HG03095 (cell line): ENCODE data around the gene OLFML3.
A peak's percentile ranks its signal among the peaks of the same experiment; 100 is the strongest.

ENCODE experiments used
- ATAC-seq: cut with Tn5 transposase; IDR thresholded peaks from one replicate; pipeline ENCODE4 v1.9.1; 2021; ENCODE audit warnings: moderate library complexity; ENCODE audit not compliant: unreplicated experiment

The OLFML3 gene, protein sequence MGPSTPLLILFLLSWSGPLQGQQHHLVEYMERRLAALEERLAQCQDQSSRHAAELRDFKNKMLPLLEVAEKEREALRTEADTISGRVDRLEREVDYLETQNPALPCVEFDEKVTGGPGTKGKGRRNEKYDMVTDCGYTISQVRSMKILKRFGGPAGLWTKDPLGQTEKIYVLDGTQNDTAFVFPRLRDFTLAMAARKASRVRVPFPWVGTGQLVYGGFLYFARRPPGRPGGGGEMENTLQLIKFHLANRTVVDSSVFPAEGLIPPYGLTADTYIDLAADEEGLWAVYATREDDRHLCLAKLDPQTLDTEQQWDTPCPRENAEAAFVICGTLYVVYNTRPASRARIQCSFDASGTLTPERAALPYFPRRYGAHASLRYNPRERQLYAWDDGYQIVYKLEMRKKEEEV

DNA sequence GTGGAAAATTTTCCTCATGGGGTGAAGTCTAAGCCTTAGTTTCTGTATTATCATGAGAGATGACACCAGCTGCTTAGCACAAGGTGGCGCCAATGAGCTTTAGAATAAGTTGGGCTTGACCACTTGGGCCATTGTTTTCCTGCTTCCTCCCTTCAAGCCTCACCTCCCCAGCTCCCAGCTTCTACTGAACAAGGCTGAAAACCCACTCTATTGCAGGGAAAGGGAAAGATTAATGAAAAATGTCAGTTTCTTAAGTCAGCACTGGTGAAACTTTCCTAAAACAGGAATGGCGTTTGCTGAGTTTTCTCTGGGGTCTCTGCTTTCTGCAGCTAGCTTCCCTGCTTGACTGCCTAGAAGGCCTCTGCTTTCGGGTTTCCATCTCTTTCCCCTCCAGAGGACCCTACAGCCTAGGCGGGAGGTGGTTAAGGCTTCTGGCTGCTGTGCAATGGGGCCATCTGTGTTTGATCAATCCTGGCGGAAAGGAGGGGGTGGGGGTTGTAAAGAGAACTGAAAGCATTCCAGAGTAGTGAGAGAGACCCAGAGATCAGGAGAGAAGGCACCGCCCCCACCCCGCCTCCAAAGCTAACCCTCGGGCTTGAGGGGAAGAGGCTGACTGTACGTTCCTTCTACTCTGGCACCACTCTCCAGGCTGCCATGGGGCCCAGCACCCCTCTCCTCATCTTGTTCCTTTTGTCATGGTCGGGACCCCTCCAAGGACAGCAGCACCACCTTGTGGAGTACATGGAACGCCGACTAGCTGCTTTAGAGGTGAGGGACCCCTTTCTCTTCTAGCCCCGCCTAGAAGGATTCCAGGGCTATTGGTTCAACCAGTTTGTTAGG lies at the start of gene OLFML3:
OLFML3 (plus strand) TSS at position 612 of the 840 bp plus-strand sequence; CDS start at position 655, 43 bp downstream.
- no peak for ATAC-seq

DNA sequence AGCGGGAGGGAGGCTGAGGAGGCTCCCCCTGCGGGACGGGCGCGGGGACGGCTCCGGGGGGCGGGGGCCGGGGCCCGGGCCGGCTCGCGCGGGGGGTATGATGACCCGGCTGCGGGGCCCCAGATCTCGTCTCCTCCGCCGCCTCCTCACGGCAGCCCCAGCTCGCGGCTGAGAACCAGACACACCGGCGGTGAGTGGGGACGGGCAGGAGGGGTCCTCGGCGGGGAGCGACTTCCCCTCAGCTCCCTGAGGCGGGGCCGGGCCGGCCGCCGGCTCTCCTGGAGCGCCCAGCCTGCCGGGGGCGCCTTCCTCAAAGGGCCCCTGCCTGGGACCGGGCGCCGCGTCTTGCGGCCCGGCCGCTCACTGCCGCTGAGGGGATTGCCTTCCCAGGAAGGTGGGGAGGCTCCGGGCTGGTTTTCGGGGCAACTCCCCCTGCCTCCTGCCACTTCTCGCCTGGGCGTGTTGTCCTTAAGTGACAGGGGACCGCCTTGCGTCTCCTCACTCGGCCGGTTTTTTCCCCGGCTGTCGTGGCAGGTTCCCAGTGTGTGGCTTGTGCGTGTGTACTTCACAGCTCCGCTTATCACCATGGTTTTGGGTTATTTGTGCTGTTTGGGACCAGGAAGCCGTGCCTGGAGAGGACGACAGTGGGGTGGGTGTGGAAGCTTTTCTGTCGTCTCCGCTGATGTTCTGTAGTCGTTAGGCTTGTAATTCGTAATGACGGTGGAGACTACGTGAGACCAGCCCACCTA lies 49.4 kb upstream of the OLFML3 start:
- ATAC-seq: peak; percentile 32

DNA sequence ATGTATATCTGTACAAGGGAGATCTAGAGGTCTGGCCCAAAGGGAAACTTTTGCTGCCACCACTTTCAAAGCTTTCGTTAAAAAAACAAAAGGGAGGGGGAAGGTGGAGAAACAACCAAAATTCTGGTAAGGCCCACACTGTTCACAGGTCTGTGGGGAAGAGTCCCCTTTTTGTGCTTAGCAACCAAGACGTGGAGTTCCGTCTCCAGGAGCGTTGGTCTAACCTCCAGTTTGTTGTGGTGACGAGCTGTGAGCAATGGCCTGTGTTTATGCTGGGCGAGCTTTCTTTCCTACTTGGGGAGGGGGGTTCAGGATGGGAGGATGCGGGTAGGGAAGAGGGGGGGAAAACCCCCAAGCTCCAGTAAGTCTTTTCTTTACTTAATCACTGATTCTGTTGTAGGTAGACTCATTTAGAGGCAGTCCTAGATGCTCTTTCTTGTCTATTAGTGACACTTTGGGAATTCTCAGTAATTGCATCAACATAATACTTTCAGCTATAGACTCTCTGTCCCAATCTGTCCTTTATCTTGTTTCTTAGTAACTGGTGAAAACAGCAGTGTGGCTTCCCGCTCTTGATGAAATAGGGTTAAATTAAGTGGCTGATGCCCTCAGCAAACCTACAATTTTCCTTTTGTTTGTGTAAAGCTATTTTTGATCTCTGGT lies 48.6 kb upstream of the OLFML3 start:
- peak; percentile 32 for ATAC-seq

DNA sequence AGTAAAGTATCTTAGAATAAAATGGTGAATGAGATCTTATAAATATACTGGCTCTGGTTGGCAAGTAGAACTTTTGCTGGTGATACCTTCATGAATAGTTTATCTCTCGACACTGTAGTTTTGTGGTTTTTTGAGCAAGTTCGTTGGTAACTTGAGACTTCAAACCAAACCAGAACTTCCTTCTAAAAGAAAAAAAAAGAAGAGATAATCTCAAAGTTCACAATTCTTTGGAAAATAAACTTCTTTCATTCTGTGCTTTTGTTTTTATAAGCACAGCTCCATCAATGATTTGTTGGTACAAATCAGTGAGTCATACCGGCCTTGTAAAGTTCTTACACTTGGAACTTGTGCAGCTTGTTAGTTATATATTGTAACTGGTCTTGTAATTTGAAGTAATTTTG lies 47.8 kb upstream of the OLFML3 start:
- ATAC-seq: no peak

DNA sequence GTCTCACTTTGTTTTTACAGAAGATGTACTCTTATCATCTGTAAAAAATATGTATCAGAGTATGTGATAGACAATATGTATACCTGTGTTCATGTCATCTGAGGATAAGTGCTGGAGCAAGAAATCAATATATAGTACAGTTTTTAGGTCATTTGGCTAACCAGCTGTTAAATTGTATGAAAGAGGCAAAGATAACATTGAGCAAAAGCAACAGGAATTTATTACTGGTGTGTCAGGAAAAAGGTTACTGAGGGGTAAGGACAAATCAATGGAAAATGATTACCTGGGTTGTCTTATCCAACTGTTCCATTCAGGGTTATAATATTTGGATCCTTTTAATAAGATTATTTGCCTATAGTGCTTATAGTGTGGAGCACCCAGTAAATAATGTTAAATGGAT lies 45.3 kb upstream of the OLFML3 start:
- no peak for ATAC-seq

DNA sequence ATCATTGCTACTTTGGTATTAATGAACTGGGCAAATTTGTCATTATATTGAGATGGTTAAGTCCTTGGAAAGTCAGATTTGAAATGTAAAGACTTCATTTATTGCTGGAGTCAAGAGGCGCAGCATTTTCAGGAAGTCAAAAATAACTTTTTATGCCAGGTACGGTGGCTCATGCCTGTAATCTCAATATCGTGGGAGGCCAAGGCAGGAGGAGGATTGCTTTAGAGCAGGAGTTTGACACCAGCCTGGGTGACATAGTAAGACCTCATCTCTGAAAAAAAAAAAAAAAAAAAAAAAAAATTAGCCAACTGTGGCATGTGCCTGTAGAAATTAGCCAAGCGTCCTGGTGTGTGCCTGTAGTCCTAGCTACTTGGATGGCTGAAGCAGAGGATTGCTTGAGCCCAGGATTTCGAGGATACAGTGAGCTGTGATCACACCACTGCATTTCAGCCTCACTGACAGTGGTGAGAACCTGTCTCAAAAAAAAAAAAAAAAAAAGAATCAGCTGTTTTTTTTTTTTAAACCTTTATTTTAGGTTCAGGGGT lies 44.7 kb upstream of the OLFML3 start:
- no peak for ATAC-seq

DNA sequence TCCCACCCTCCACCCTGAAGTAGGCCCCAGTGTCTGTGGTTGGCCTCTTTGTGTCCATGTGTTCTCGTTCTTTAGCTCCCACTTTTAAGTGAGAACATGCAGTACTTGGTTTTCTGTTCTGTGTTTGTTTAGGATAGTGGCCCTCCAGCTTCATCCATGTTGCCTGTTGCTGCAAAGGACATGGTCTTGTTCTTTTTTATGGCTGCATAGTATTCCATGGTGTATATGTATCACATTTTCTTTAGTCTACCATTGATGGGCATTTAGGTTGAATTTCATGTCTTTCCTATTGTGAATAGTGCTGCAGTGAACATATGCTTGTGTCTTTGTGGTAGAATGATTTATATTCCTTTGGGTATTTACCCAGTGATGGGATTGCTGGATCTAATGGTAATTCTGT lies 44.1 kb upstream of the OLFML3 start:
- ATAC-seq: no peak

DNA sequence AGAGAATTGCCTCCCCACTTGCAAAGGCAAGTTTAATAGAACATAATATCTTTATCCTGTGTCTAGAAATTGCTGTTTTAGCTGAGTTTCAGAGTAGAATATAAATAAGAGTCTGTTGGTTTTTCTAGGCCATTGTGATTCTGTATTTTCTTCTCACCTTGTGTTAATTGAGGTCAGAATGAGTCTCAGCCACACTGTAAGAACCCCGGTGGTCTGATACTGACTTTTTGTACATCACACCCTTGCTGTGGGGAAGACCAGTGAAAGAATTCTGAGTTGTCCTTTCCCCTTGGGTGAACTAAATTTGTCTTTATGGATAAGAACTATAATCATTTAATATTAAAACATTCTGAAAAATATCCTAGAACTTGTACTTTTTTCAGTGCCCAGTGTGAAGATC lies 43.3 kb upstream of the OLFML3 start:
- ATAC-seq: no peak

DNA sequence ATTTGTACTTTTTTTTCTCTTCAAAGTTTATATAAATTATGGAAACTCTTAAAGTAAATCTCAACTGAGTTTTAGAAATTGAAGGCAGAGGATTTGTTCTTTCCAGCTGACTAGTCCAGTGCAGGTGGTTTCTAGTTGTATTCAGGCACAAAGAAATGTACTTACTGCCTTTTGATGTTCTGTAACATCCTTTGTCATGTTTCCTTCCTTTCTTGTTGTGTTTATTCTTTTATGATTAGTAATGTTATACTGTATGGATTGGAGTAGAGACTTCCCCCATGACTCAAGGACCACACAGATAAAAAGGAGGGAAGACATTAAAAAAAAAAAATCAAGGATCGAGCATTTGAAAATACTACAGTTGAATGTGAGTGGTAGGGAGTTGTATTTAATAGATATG lies 42.1 kb upstream of the OLFML3 start:
- no peak for ATAC-seq

DNA sequence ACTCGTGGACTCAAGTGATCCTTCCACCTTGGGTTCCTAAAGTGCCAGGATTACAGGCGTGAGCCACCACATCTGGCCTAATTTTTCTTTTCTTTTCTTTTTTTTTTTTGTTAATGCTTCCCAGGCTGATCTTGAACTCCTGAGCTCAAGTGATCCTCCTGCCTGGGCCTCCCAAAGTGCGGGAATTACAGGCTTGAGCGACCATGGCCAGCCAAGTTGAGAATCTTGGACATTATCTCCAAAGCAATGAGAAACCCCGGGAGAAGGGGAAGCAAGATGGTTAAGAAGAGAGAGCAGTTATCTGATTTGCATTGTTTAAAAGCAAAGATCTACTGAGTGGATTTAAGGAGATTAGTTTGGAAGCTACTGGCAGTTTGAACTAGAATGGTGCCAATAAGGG lies 41.1 kb upstream of the OLFML3 start:
- no peak for ATAC-seq

DNA sequence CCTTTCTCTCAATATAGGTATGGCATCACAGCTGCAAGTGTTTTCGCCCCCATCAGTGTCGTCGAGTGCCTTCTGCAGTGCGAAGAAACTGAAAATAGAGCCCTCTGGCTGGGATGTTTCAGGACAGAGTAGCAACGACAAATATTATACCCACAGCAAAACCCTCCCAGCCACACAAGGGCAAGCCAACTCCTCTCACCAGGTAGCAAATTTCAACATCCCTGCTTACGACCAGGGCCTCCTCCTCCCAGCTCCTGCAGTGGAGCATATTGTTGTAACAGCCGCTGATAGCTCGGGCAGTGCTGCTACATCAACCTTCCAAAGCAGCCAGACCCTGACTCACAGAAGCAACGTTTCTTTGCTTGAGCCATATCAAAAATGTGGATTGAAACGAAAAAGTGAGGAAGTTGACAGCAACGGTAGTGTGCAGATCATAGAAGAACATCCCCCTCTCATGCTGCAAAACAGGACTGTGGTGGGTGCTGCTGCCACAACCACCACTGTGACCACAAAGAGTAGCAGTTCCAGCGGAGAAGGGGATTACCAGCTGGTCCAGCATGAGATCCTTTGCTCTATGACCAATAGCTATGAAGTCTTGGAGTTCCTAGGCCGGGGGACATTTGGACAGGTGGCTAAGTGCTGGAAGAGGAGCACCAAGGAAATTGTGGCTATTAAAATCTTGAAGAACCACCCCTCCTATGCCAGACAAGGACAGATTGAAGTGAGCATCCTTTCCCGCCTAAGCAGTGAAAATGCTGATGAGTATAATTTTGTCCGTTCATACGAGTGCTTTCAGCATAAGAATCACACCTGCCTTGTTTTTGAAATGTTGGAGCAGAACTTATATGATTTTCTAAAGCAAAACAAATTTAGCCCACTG lies 38.7 kb upstream of the OLFML3 start:
- ATAC-seq: peak; percentile 47

DNA sequence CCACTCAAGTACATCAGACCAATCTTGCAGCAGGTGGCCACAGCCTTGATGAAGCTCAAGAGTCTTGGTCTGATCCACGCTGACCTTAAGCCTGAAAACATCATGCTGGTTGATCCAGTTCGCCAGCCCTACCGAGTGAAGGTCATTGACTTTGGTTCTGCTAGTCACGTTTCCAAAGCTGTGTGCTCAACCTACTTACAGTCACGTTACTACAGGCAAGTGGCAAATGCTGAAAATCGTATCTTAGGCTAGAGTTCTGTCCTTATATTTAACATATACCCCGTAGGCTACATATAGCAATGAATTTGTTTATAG lies 38.1 kb upstream of the OLFML3 start:
- ATAC-seq: no peak

DNA sequence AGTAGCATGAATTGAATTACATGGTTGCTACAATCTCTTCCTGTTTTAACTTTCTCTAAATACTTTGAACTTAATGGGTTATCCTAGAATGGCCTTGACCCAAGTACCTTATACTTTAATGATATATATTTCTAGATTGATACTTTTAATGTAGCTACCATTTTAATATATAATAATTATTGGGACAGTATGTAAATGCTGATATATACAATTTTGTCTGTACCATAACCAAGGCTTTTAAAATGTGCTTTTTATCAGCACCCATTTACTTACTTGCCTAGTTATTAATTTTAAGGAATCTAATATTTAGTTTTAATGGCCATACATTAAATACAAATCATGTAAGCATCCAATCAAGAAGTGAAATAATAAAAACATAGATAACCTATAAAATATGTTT lies 36.7 kb upstream of the OLFML3 start:
- ATAC-seq: no peak

DNA sequence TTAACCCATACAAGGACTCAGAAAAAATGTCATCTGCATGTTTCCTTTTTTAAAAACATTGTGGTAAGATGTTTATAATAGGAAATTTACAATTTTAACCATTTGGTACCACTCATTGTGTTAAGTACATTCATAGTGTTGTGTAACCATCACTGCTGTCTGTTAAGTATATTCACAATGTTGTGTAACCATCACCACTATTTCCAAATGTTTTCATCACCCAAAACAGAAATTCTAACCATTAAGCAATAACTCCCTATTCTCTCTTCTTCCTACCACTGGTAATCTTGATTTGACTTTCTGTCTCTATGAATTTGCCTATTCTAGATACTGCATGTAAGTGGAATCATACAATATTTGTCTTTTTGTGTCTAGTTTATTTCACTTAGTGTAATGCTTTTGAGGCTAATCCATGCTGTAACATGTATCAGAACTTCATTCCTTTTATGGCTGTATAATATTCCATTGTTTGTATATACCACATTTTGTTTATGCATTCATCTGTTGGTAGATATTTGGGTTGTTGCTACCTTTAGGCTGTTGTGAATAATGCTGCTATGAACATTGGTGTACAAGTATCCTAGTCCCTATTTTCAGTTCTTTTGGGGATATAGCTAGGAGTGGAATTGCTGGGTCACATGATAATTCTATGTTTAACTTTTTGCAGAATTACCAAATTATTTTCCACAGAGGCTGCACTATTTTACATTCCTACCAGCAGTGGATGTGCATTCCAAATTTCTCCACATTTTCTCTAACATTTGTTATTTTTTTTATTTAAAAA lies 36.1 kb upstream of the OLFML3 start:
- ATAC-seq: no peak

DNA sequence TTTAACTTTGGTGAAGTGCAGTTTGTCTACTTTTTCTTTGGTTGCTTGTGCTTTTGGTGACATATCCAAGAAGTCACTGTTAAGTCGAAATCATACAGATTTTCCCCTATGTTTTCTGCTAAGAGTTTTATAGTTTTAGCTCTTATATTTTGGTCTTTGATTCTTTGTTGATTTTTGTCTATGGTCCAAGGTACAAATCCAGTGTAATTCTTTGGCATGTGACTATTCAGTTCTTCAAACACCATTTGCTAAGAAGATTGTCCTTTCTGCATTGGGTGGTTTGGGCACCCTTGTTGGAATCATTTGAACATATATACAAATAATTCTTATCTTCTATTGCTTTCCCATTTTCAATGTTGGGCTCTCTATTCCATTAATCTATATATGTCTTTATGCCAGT lies 33.9 kb upstream of the OLFML3 start:
- ATAC-seq: no peak

DNA sequence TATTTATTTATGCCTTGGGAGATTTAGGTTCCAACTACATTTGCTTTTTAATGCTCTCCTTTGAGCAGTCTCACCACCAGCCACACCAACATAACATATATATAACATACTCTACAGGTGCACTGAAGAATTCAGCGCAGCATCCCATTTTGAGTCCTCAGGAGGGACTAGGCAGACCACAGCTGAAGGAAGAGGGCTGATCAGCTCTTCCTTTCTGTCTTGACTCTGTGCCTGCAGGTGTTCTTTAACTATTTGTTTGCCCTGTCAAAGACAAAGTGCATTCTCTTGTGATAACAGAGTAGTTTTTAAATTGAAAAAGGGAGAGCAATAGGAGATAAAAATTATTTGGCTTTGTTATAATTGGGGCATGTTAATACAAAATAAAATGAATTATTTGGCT lies 33.2 kb upstream of the OLFML3 start:
- no peak for ATAC-seq

DNA sequence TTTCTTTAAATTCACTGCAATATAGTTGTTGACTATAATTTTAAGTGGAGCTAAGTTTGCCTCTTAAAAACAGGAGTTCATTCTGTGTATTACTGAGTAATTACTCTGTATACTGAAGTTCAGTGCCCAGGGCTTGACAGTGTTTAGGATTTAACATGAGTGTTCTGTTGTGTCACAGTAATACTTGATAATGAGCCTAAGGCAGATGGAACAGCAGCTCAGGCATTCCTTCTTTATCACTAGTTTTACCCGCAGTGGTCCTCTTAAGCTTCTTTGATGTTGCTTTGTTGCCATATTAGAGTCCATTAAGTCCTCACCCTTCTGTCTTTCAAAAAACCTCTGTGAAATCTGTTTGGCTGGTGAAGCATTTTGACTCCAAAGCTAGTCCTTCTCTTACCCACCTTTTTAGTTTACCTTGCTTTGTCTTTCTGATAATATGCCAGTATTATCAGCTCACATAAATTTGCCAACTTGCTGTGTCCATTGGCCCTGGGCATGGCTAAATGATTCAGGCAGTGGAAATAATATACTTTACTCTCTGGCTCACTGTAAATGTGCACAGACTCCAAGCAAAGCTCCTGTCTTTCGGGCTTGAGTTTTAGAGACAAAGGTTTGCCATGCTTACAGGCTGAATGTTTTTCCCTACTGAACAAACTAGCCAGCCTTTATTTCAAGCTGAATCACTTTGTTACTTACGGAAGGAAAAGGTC lies 32.4 kb upstream of the OLFML3 start:
- ATAC-seq: no peak

DNA sequence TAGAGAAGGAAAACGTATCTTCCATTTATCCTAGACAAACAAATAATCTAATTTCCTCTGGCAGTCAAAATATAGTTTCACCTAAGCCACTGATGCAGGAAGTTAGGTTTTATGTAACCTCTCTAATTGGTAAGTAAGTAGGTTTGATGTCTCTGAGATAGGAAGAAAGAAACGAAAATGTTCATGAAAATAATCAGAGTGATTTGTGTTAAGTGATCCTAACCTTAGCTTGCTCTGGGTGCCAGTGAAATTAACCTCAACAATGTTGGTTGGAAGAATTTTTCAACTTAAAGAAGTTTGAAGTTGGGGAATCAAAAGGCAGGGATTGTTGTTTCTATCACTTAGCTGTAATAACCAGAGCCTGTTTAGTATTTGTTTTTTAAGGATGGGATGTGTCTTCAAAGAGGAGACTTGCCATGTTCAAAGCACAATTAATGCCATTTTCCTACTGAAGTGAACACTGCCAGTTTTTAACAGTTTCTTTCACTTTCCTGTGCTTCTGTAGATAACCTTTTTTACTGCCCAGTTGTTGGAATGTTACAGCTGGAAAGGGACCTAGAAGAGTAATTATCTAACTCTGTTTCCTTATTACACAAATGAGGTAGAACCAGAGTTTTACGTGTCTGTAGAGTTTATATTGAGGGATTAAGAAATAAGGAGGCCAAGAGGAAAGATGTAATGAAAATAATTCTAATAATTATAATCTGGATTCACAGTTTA lies 31.7 kb upstream of the OLFML3 start:
- no peak for ATAC-seq
